Neuron (in vitro differentiated cells): ENCODE data around the gene ARHGEF17.

Source experiments
- H2AFZ ChIP-seq: one replicate; pipeline ENCODE4 v1.6.1; 2013; ENCODE audit warnings: low read depth, mild to moderate bottlenecking, inconsistent platforms, low read length, moderate library complexity
- H3K27me3 ChIP-seq: one replicate; pipeline ENCODE4 v1.6.1; 2013; ENCODE audit warnings: low read length; ENCODE audit not compliant: insufficient read depth
- H3K36me3 ChIP-seq: one replicate; pipeline ENCODE4 v1.6.1; 2013; ENCODE audit warnings: low read length; ENCODE audit not compliant: insufficient read depth
- H3K4me1 ChIP-seq: one replicate; pipeline ENCODE4 v1.6.1; 2013; ENCODE audit warnings: low read length; ENCODE audit not compliant: insufficient read depth
- H3K4me3 ChIP-seq: 2 replicates; pipeline ENCODE4 v1.5.1; 2013; ENCODE audit warnings: mild to moderate bottlenecking, low read length, moderate library complexity
- H3K9me3 ChIP-seq: one replicate; pipeline ENCODE4 v1.6.1; 2013; ENCODE audit warnings: low read length

The ARHGEF17 gene

GRCh38 chr11:73327812-73328364 is 19.8 kb downstream of the ARHGEF17 start:
- Histone ChIP-seq H3K36me3 (peaks cover 6% of the 10 kb centered on the region), H2AFZ (no peak overlapping the region), H3K9me3 (no peaks in the 10 kb centered on the region), H3K4me1 (peaks cover 59% of the 10 kb centered on the region), H3K27me3 (no peaks in the 10 kb centered on the region), H3K4me3 (no peak overlapping the region)

DNA sequence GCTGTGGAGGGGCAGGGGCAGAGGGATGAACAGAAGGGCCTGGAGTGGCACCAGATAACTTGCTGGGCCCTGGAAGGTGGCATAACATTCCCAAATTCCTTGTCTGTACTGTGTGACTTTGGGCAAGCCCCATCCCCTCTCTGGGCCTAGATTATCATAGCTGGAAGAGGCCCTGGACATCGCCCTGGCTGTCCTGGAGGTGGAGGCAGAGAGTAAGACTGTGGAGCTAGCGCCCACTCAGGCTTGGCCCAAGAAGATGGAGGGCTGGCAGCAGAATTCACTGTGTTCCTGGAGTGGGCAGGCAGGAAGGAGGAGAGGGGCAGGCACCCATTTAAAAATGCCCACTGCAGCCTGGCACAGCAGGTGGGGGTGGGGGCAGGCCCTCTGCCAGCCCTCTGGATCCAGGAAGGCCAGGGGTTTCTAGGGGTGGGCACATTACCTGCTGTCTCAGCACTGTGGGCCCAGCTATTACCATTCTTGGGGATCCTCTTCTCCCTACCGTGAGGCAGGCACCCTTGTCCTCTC is 22.6 kb downstream of the ARHGEF17 start:
- no peaks in the 10 kb centered on the region for H3K27me3 ChIP-seq
- peaks cover 4% of the 10 kb centered on the region for H3K36me3 ChIP-seq
- no peak overlapping the region for H2AFZ ChIP-seq
- H3K9me3 ChIP-seq, result no peaks in the 10 kb centered on the region
- peaks cover 71% of the 10 kb centered on the region for H3K4me1 ChIP-seq
- H3K4me3 ChIP-seq, result no peak overlapping the region

- no peaks in the 10 kb centered on the region for H3K9me3 ChIP-seq
- H2AFZ ChIP-seq, result no peak overlapping the region
- peaks cover 73% of the 10 kb centered on the region for H3K4me1 ChIP-seq
- no peaks in the 10 kb centered on the region for H3K27me3 ChIP-seq
- H3K36me3 ChIP-seq, result peaks cover 2% of the 10 kb centered on the region
- peak overlapping the region; percentile 6 for H3K4me3 ChIP-seq
Observed at GRCh38 chr11:73331138-73331916, 23.3 kb downstream of the ARHGEF17 start.

GRCh38 chr11:73333173-73333572 is 25.1 kb downstream of the ARHGEF17 start:
- no peak overlapping the region for H2AFZ ChIP-seq
- peaks cover 68% of the 10 kb centered on the region for H3K4me1 ChIP-seq
- peaks cover 8% of the 10 kb centered on the region for H3K36me3 ChIP-seq
- no peaks in the 10 kb centered on the region for H3K27me3 ChIP-seq
- no peaks in the 10 kb centered on the region for H3K9me3 ChIP-seq
- no peak overlapping the region for H3K4me3 ChIP-seq

DNA sequence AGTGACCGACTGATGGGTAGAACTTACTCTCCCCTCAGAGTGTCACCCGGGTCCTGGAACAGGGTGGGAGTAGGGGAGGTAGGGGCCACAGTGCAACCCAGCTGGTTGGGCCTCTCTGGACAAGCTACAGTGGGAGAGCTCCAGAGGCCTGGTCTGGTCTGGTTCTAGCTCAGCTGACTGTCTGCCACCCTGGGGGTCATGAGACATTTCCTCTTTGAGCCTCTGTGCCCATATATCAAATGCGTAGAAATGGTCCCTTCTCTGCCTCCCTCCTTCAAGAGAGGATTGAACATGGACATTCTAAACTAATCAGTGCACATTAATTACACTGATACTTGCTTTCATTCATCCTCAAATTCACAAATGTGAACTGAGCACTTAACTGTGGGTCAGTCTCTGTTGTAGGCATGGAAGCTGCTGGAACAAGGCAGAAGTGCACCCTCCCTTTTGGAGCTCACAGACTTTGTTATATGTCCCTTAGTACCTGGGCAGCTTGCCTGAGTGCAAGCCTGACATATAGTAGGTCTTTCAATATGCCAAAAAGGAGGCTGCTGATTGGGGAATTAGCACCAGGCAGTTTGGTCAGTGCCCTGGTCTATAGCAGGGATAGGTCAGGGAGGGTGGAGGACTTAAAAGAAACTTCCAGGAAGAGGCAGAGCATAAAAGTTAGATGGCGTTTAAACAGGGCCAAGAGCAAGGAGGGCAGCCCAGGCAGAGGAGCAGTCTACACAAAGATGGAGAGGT is 25.7 kb downstream of the ARHGEF17 start:
- H3K4me1 ChIP-seq, result peaks cover 62% of the 10 kb centered on the region

DNA sequence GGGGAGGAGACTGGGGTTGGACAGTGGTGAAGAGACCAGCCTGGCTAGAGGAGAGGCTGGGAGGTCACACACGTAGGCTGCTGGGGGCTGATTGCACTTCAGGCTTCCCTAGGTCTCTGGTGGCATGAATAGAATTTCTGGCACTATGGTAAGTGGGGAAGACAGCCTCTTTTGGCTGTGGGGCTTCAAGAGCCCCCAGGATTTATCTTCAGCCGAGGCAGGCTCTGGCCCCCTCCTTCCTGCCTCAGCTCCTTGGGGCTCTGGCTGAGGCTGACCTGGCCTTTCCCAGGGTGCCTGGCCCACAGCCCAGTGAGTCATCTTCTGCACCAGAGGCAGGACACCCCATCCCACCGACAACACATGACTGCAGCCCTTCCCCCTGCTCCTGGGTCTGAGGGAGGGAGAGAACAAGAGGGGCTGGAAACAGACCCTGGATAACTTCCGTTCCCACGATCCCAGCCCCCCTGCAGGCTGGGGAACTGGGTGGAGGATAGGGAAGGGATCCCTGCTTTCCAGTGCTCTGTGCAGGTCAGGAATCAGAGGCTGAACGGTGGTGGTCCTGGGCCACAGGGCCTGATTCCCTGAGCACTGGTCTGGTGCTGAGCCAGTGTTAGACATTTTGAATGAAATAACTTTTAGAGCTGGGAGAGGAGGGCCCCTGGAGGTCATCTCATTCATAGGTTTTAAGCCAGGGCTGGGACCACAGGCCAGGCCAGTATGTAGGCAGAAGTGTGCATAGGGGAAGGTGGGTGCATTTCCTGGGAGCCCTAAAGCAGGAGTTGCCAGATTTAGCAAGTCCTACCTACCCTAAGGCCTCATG is 26.5 kb downstream of the ARHGEF17 start:
- H3K36me3 ChIP-seq, result peaks cover 8% of the 10 kb centered on the region
- no peaks in the 10 kb centered on the region for H3K9me3 ChIP-seq
- no peaks in the 10 kb centered on the region for H3K27me3 ChIP-seq
- peaks cover 58% of the 10 kb centered on the region for H3K4me1 ChIP-seq
- H2AFZ ChIP-seq, result no peak overlapping the region
- H3K4me3 ChIP-seq, result no peak overlapping the region

More for the DNA sequence above, 25.7 kb downstream of the ARHGEF17 start:
- H3K36me3 ChIP-seq, result peaks cover 8% of the 10 kb centered on the region
- no peak overlapping the region for H2AFZ ChIP-seq
- H3K27me3 ChIP-seq, result no peaks in the 10 kb centered on the region
- no peak overlapping the region for H3K4me3 ChIP-seq
- no peaks in the 10 kb centered on the region for H3K9me3 ChIP-seq

DNA sequence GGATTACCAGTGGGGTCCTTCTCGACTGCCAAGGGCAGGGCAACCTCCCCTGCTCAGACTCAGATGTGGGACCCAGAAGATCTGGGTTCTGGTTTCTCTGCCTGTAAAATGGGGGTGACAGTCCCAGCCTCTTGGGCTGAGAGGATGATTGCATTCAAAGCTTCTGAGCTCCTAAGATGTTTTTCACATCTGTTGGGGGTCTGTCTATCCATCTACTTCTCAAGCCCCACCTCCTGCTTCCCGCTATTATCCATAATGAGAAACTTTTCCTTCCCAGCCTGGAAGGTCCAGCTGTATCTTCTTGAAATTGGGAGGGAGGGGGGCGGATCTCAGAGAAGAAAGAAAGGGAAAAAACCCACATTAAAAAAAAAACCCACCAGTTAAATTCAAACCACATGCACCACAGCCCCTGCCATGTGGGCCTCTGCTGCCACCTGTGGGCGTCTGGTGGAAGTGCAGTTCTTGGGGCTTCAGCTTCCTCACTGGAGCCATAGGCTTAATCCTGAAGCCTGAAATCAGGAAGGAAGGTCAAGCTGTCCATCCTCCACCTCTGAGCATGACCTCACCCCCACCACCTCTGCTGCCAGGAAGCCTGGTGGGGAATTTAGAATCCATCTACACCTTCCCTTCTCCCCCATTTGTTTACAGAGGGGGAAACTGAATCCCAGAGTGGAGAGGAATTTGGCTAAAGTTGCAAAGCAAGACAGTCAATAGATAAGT is 27.3 kb downstream of the ARHGEF17 start:
- H3K36me3 ChIP-seq, result peaks cover 8% of the 10 kb centered on the region
- H3K4me1 ChIP-seq, result peaks cover 50% of the 10 kb centered on the region
- H2AFZ ChIP-seq, result no peak overlapping the region
- no peaks in the 10 kb centered on the region for H3K9me3 ChIP-seq
- H3K27me3 ChIP-seq, result no peaks in the 10 kb centered on the region
- no peak overlapping the region for H3K4me3 ChIP-seq

GRCh38 chr11:73337846-73338245 is 29.8 kb downstream of the ARHGEF17 start:
- no peaks in the 10 kb centered on the region for H3K27me3 ChIP-seq
- no peak overlapping the region for H3K4me3 ChIP-seq
- peaks cover 10% of the 10 kb centered on the region for H3K36me3 ChIP-seq
- H3K9me3 ChIP-seq, result peaks cover 1% of the 10 kb centered on the region
- no peak overlapping the region for H2AFZ ChIP-seq
- peaks cover 27% of the 10 kb centered on the region for H3K4me1 ChIP-seq

DNA sequence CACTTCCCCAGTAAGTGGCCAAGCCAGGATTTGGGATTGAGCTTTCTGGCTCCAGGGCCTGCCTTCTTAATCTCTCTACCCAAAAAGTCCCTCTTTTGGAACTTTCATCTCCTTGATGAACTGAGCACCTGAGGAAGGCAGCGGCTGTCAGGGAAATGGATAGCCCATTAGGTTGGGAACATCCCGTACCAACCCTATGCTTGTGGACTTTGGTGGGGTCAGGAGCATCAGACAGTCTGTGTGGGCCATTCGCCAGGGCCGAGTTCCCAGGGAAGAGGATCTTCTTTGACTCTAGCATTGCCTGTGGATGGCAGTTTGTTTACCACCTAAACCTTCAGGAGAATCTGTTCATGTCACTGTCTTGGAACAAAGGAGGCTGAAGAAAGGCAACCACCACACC is 30.2 kb downstream of the ARHGEF17 start:
- H2AFZ ChIP-seq, result no peak overlapping the region
- no peaks in the 10 kb centered on the region for H3K27me3 ChIP-seq
- peaks cover 1% of the 10 kb centered on the region for H3K9me3 ChIP-seq

DNA sequence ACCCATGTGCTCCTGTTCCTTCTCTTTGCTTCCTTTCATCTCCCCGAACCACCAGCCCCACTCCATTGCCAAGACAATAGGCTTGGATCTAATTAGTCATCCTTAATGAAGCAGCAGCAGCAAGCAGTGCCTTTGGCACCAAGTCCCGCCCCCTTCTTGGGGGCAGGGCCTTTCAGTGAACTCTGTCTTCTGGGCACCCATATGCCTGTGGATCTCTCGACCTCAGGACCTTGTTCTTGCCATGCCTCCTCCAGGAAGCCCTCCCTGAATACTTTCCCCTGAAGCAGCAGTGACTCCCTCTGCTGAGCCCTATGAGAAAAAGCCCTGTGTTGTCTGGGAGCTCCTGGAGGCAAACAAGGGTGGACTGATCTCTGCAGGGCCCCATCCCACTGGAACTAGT is 32.1 kb downstream of the ARHGEF17 start:
- peaks cover 10% of the 10 kb centered on the region for H3K4me1 ChIP-seq
- no peak overlapping the region for H3K4me3 ChIP-seq
- no peaks in the 10 kb centered on the region for H3K27me3 ChIP-seq
- H2AFZ ChIP-seq, result no peak overlapping the region
- H3K36me3 ChIP-seq, result peaks cover 10% of the 10 kb centered on the region
- H3K9me3 ChIP-seq, result peaks cover 1% of the 10 kb centered on the region

More for the DNA sequence above, 30.2 kb downstream of the ARHGEF17 start:
- Histone ChIP-seq H3K4me1 (peaks cover 23% of the 10 kb centered on the region), H3K36me3 (peaks cover 10% of the 10 kb centered on the region), H3K4me3 (no peak overlapping the region)

DNA sequence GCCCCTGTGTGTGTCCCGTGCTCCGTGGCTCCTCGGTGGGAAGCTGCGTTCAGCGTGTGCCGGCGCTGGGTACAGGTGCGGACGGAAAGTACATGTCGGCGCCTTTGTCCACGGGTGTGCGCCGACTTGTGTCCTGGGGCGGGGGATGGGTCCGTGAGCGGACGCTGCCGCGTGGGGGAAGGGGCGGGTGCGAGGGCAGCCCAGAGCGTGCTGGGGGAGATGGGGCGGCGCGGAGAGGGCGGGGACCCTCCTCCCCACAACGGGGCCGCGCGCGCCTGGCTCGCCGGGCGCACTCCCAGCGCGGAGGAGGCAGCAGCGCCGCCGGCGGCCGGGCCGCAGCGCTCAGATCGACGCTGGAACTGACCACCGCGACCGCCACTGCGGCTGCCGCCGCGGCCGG is 34.6 kb downstream of the ARHGEF17 start:
- Histone ChIP-seq H3K36me3 (peaks cover 2% of the 10 kb centered on the region), H3K4me3 (no peak overlapping the region), H3K9me3 (peaks cover 1% of the 10 kb centered on the region), H3K4me1 (peaks cover 11% of the 10 kb centered on the region), H3K27me3 (no peaks in the 10 kb centered on the region), H2AFZ (no peak overlapping the region)
